Right cardiac atrium (tissue), 5 donors: ENCODE measurements around the gene CLSTN3. TPM values are rescaled to one million over a fixed set of nuclear protein-coding genes. Genes with fewer than 3 reads are reported as not detected.
A peak's percentile ranks its signal among the peaks of the same experiment; 100 is the strongest.

Source experiments
- ATAC-seq, 2 donors: fragments of 200-7000 bp; cut with Tn5 transposase; one replicate each; pipeline versions ENCODE4 v1.8.0 to v1.9.1; 2020; ENCODE audit warnings: moderate library complexity in 2 of 2, mild to moderate bottlenecking in 1 of 2
- DNase-seq, 3 donors: peaks; one replicate each; pipeline ENCODE4 v3.0.0-alpha.2; 2020
- H3K27ac ChIP-seq: one replicate; pipeline ENCODE4 v1.5.1; 2013; ENCODE audit warnings: mild to moderate bottlenecking, low read length, control low read depth, moderate library complexity
- H3K27me3 ChIP-seq: one replicate; pipeline ENCODE4 v1.6.1; 2013; ENCODE audit not compliant: control insufficient read depth, insufficient read depth
- H3K4me1 ChIP-seq: one replicate; pipeline ENCODE4 v1.6.1; 2013; ENCODE audit warnings: low read length; ENCODE audit not compliant: control insufficient read depth, insufficient read depth
- H3K4me3 ChIP-seq: one replicate; pipeline ENCODE4 v1.5.1; 2013; ENCODE audit warnings: low read length, control low read depth
- H3K9me3 ChIP-seq: one replicate; pipeline ENCODE4 v1.6.1; 2013; ENCODE audit warnings: low read length; ENCODE audit not compliant: control insufficient read depth
- WGBS: extraction: QIAGEN DNeasy Blood & Tissue Kit; methylation state at CpG from one replicate; pipeline ENCODE4 v1.1.7; 2013; 5-methylcytosine and 5-hydroxymethylcytosine counted together
- intact Hi-C, 4 donors: fragments of 100-400 bp; cut with DNase I; formaldehyde crosslinking; loops; one replicate each; pipeline versions ENCODE4 v1.11.0 to v1.14.0; 2022 to 2023
- polyA plus RNA-seq: library from polyadenylated mRNA; stranded (reverse); fragments of 200-250 nt; gene quantifications from one replicate; pipeline ENCODE4 v1.2.3, GENCODE V29; 2013
- total RNA-seq, 4 donors: library from RNA; stranded (reverse); fragmentation: NEBNext Ultra II Directional; extraction: Animal tissue kit (Norgen Biotek cat#: 25700); gene quantifications; one replicate each; pipeline ENCODE4 v1.2.1, GENCODE V29; 2021
- donor health status: healthy with polysubstance abuse.
- donor health status: DM: no; HTN: yes; CAD: no.
- donor health status: DM: no; HTN: no; CAD: no.
- donor health status: DM: no; HTN: yes; CAD: no; lungs with severe emphysema.
- donor health status: DM: yes; HTN: yes; CAD: no.

Gene CLSTN3
- total and polyA plus RNA-seq, 5 donors: 7.0 to 13.6 (median 10.8) TPM

DNA sequence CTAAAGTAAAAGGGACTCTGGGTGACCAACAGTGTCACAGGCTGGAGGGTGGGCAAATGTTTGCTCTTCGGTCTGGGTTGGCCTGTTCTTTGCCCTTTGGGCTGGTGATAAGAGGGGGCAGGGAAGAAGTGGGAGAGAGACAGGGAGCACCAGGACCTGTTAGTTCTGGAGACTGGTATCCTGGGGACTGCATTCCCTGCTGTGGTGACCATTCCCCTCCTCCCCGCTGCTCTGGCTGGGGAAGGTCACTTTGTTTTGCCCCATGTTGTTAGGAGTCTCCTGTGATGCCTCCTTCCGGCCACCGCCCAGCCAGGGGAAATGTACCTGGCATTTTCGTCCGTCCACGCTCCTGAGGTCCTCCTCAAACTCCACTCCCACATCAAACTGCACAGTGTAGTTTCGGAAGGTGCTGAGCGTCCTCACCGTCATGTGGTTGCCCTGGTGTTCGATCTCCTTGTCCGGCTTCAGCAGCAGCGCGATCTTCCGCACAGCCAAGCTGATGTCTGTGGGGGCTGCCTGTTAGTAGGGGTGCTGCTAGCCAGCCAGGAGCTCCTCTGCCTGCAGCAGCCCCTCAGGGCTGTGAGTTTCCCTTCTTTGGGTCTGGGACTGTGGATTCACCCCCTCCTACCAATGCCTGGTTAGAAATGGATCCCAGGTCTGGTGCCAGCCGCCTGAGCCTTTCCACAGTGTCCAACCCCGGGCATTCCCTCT is 2.1 kb upstream of the CLSTN3 start:
- Histone ChIP-seq H3K9me3 (no peaks in the 10 kb centered on the region), H3K4me1 (peaks cover 12% of the 10 kb centered on the region), H3K4me3 (no peak overlapping the region), H3K27me3 (no peaks in the 10 kb centered on the region), H3K27ac (no peak overlapping the region)
- intact Hi-C loops: no loop called here
- WGBS: 79% methylated on average over 17 of the region's 17 CpGs
- no peak for DNase-seq
- no peak for ATAC-seq

DNA sequence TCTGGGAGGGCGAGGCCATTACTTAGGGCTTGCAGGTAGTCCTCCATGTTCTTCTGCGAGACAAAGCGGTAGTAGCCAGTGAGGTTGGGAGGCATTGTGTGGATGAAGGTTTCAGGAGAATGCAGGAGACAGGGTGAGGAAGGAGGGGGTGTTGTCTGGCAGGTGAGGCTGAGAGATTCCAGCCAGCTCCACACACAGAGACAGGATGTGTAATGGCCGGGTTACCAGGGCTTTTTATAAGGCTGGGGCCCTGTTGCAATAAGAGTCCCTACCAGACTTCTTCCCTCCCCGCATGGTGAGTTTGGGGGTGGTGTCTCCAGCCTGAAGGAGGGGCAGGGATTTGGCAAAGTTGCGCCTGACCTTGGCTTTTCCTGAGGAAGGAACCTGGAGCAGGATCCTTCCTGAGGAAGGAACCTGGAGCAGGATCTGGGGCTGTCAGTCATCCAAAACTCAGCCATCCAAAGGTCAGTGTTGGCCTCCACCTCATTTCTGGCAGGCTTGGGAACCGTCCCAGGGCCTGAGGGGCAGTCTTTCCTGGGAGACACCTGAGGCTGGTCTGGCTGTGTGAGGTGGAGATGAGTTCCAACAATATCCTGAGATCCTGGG is 1.4 kb upstream of the CLSTN3 start, which contains the start of gene RBP5:
RBP5 (minus strand) TSS at position 209 of the 606 bp plus-strand sequence; CDS start at position 95, 114 bp downstream.
- H3K4me1 ChIP-seq: peaks cover 12% of the 10 kb centered on the region
- DNase-seq (peak in 2 of 3 donors; percentile 52 to 66), ATAC-seq (peak in 1 of 2 donors; percentile 52)
- H3K27ac ChIP-seq: no peak within 1 kb of the TSS
- peak within 1 kb of the TSS; percentile 83 for H3K4me3 ChIP-seq
- H3K27me3 ChIP-seq: no peaks in the 10 kb centered on the region
- intact Hi-C loops: no loop called here
- WGBS: 64% methylated on average over 7 of the region's 7 CpGs
- H3K9me3 ChIP-seq: no peaks in the 10 kb centered on the region

DNA sequence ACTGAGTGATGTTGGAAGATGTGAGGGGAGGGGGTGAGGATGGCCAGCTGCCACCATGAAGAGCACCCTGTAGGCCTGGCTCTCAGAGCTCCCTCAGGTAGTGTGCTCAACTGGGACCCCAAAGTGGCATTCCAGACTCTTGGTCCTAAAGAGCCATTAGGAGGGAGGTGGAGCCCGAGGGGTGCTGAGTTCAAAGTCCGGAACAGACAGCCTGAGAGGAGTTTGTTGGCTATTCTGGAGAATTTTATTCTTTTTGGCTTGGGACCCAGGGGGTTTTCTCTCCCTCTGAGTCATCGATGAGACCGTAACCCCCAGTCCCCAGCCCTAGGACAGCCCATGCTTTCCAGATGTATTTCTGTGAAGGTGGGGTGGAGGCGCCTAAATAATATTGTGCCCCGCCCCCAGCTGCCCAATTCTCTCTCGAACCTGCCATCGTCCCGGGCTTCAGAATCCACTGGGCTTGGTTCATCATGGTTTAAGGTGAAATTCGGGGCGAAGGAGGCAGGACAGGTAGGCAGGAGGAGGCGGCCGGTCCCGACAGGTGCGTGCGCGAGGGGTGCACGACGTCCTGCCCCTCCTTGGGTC is 792 bp upstream of the CLSTN3 start:
- Histone ChIP-seq H3K27ac (no peak overlapping the region), H3K4me3 (peak overlapping the region; percentile 83), H3K4me1 (peaks cover 12% of the 10 kb centered on the region), H3K9me3 (no peaks in the 10 kb centered on the region), H3K27me3 (no peaks in the 10 kb centered on the region)
- 6% methylated on average over 19 of the region's 19 CpGs for WGBS
- intact Hi-C loops: no loop called here
- DNase-seq (peak in 1 of 3 donors; percentile 65), ATAC-seq (peak; percentile 3 to 4)

DNA sequence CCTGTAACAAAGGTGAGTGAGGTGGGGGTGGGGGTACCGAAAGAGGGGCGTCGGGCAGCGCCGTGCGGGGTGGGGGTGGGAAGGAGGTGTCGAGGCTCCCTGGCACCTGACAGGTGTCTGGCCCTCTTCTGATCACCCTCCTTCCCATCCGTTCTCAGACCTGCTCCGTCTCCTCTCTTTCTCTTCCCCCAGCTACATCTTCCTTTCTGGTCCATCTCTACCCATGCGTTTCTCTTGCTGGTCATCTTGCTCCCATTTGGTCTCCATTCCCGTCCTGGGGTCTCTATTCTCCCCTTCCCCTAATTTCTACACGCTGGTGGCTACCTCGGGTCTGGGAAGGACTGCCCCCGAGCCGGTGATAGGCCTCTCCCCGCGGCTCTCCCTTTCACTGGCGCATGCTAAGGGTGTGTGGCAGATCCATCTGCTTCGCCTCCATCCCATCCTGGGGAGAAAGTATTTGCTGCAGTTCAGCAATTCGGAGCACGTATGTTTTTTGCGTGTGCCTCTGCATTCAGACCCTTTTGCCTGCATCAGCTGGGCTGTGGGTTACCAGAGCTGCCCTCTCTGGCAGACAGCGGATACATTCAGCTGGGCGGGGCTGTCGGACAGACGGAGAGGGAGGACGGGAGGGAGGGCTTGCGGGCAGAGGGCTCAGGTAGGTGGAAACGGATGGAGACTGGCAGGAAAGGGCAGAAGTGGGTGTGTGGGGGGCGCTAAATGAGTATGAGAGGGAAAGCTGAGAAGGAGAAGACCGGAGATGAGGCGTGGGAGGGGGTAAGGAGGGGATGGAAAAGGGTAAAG is 730 bp downstream of the CLSTN3 start:
- WGBS: 3% methylated on average over 32 of the region's 32 CpGs
- peak; percentile 49 to 50 for ATAC-seq
- DNase-seq: peak in 2 of 3 donors; percentile 76 to 81
- no peaks in the 10 kb centered on the region for H3K27me3 ChIP-seq
- peak overlapping the region; percentile 83 for H3K4me3 ChIP-seq
- peaks cover 12% of the 10 kb centered on the region for H3K4me1 ChIP-seq
- H3K9me3 ChIP-seq: no peaks in the 10 kb centered on the region
- intact Hi-C loops: no loop called here
- H3K27ac ChIP-seq: peak overlapping the region; percentile 14

DNA sequence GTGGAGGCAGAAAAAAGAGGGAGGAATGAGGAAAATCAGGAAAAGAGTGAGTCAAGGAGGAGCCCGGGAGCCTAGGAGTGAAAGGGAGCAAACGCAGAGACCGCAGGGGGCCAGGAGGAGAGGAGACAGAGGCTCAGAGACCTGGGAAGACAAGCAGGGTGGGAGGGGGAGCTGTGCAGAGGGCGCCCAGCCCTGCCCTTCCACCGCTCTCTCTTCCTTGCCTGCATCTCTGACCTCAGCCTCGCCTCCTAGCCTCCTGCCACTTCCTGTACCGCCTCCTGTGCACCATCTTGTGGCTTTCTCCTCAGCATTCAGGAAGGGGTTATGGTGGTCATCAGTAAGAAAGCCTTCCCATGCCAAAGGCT is 1.3 kb downstream of the CLSTN3 start:
- H3K4me1 ChIP-seq: peaks cover 12% of the 10 kb centered on the region
- no peak overlapping the region for H3K4me3 ChIP-seq
- H3K27me3 ChIP-seq: no peaks in the 10 kb centered on the region
- H3K9me3 ChIP-seq: no peaks in the 10 kb centered on the region
- DNase-seq: no peak
- intact Hi-C loops: no loop called here
- 53% methylated on average over 7 of the region's 7 CpGs for WGBS
- ATAC-seq: no peak
- no peak overlapping the region for H3K27ac ChIP-seq

DNA sequence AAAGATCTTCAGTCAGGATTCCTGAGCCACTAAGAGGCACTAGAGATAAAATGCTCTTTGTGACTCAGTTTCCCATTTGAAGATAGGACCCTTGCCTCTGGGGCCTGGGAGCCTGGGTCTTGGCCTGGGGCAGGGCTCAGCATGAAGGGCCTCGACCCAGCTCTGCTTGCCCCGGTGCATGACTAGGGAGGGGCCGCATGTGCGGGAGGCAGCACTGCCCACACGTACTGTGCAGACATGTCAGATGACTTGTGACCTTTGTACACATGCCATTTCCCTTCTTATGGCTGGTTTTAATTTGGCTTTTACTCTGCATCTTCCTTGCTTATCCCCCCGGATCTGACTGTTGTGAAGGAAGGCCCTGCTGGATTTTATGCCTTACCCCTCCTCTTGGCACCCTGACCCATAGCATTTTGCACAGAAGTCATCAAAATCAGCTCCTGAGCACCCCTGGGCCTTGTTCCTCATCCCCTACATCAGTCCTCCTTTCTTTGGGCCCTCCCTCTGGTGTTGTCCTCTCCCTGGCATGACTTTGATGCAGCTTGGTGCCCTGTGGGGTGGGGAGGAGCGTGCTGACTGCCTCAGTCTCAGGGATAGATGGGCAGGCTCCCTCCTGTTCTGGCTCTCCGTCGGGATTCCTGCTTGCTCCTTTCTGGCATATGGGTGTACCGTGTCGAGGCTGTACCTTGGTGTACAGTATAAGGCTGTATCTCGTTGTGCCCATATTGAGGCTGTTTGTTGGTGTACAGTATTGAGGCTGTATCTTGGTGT is 4.4 kb downstream of the CLSTN3 start:
- Histone ChIP-seq H3K4me1 (no peaks in the 10 kb centered on the region), H3K27me3 (no peaks in the 10 kb centered on the region), H3K9me3 (no peaks in the 10 kb centered on the region), H3K4me3 (no peak overlapping the region), H3K27ac (no peak overlapping the region)
- no peak for ATAC-seq
- no peak for DNase-seq
- WGBS: 81% methylated on average over 12 of the region's 12 CpGs
- intact Hi-C loops: no loop called here

DNA sequence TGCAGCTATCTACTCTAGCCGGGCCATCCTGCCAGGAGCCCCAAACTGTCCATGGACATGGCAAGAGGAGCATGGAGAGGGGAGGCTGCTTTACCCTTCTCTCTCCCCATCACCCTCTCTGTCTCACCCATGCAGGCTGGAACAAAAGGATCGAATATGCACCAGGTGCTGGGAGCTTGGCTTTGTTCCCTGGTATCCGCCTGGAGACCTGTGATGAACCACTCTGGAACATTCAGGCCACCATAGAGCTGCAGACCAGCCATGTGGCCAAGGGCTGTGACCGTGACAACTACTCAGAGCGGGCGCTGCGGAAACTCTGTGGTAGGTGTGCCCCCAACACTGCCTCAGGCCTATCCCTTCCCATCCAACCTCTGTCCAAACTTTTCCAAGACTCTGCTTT is 5.9 kb downstream of the CLSTN3 start:
- Histone ChIP-seq H3K9me3 (no peaks in the 10 kb centered on the region), H3K4me1 (no peaks in the 10 kb centered on the region), H3K27ac (no peak overlapping the region), H3K4me3 (no peak overlapping the region), H3K27me3 (no peaks in the 10 kb centered on the region)
- ATAC-seq: no peak
- intact Hi-C loops: no loop called here
- no peak for DNase-seq
- WGBS: 93% methylated on average over 7 of the region's 7 CpGs

DNA sequence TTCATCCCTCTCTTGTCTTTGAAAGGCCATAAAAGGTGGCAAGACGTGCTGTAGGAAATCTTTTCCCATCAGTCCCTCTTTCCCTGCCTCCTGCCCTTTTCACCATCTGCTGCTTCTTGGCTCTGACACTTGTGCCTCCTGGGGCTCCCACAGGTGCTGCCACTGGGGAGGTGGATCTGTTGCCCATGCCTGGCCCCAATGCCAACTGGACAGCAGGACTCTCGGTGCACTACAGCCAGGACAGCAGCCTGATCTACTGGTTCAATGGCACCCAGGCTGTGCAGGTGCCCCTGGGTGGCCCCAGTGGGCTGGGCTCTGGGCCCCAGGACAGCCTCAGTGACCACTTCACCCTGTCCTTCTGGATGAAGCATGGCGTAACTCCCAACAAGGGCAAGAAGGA is 6.5 kb downstream of the CLSTN3 start:
- Histone ChIP-seq H3K27me3 (no peaks in the 10 kb centered on the region), H3K4me3 (no peak overlapping the region), H3K27ac (no peak overlapping the region), H3K4me1 (no peaks in the 10 kb centered on the region), H3K9me3 (no peaks in the 10 kb centered on the region)
- WGBS: 91% methylated on average over 3 of the region's 3 CpGs
- ATAC-seq (no peak), DNase-seq (peak in 1 of 3 donors; percentile 34)
- intact Hi-C loops: no loop called here

DNA sequence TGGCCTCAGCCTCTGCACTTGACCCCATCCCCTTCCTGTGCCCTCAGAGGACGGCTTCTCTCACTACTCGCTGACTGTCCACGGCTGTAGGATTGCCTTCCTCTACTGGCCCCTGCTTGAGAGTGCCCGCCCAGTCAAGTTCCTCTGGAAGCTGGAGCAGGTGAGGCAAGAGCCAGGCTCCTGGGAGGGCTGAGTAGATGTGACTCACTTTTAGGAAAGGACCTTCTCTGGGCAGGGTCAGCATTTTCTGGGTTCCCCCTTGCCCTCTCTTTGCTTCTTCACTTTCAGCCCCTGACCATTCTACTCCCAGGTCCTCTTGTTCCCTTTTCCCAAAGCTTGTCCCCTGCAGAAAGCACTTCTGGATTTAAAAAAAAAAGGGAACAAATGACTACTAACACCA is 7.7 kb downstream of the CLSTN3 start:
- no peak for DNase-seq
- ATAC-seq: no peak
- no peak overlapping the region for H3K4me3 ChIP-seq
- no peaks in the 10 kb centered on the region for H3K4me1 ChIP-seq
- intact Hi-C loops: no loop called here
- no peaks in the 10 kb centered on the region for H3K9me3 ChIP-seq
- no peak overlapping the region for H3K27ac ChIP-seq
- WGBS: 61% methylated on average over 4 of the region's 4 CpGs
- no peaks in the 10 kb centered on the region for H3K27me3 ChIP-seq

DNA sequence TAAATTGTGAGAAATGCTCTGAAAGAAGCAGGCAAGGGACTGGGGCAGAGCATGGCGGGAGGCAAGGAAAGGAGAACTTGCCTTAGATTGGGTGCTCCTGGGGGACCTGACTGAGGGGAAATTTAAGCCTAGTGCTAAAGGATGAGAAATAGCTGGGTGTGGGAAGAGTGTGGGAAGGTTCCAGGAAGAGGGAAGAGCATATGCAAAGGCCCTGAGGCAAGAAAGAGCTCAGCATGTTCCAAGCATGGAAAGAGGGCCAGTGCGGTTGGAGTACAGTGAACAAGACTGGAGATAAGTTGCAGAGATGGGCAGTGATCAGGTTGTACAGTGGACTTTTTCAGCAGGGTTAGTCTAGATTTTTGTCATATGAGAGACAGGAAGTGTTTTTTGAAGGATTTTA is 9.0 kb downstream of the CLSTN3 start:
- Histone ChIP-seq H3K4me3 (no peak overlapping the region), H3K27me3 (no peaks in the 10 kb centered on the region), H3K27ac (no peak overlapping the region), H3K4me1 (no peaks in the 10 kb centered on the region), H3K9me3 (no peaks in the 10 kb centered on the region)
- ATAC-seq (no peak), DNase-seq (no peak)
- 96% methylated on average over 2 of the region's 2 CpGs for WGBS
- intact Hi-C loops: no loop called here
